SIG-M5 treated with dmso at 0.1 percent for 504 hours (cell line): ENCODE results near the gene RGCC.
"Not testable (repeated sequence)": the region's sequence is repeated elsewhere in the genome, so short reads cannot be mapped to it uniquely, and the experiment has no call there.

Source experiments
- DNase-seq: peaks from one replicate; lab custom pipeline; 2025; ENCODE audit not compliant: unreplicated experiment; lab: John Stamatoyannopoulos, UW

Gene RGCC

GRCh38 chr13:41456768-41457588 lies at the start of gene RGCC:
Gene RGCC (plus strand): TSS chr13:41457550. CDS start chr13:41457708, 158 bp downstream.
- DNase-seq: peak; percentile 47

GRCh38 chr13:41408121-41408520 lies 49.2 kb upstream of the RGCC start:
- no peak for DNase-seq

- DNase-seq: no peak
These were observed 48.6 kb upstream of the RGCC start for GRCh38 chr13:41408746-41409145.

GRCh38 chr13:41409611-41410010 lies 47.7 kb upstream of the RGCC start:
- no peak for DNase-seq

GRCh38 chr13:41411060-41411459 lies 46.3 kb upstream of the RGCC start:
- no peak for DNase-seq

- DNase-seq: no peak
These were observed 45.8 kb upstream of the RGCC start for GRCh38 chr13:41411522-41411921.

- DNase-seq: no peak
These were observed 43.5 kb upstream of the RGCC start for GRCh38 chr13:41413872-41414271.

GRCh38 chr13:41416276-41416675 lies 41.1 kb upstream of the RGCC start:
- no peak for DNase-seq

- no peak for DNase-seq
These were observed 39.3 kb upstream of the RGCC start for GRCh38 chr13:41418027-41418426.

GRCh38 chr13:41418731-41419130 lies 38.6 kb upstream of the RGCC start:
- no peak for DNase-seq

GRCh38 chr13:41419206-41419605 lies 38.1 kb upstream of the RGCC start:
- DNase-seq: no peak

GRCh38 chr13:41420146-41420545 lies 37.2 kb upstream of the RGCC start:
- no peak for DNase-seq

GRCh38 chr13:41421330-41421729 lies 36.0 kb upstream of the RGCC start:
- DNase-seq: not testable (repeated sequence)

GRCh38 chr13:41421983-41422382 lies 35.4 kb upstream of the RGCC start:
- not testable (repeated sequence) for DNase-seq

GRCh38 chr13:41423259-41423658 lies 34.1 kb upstream of the RGCC start:
- not testable (repeated sequence) for DNase-seq

GRCh38 chr13:41424675-41425074 lies 32.7 kb upstream of the RGCC start:
- not testable (repeated sequence) for DNase-seq

GRCh38 chr13:41426047-41426446 lies 31.3 kb upstream of the RGCC start:
- DNase-seq: no peak

- no peak for DNase-seq
These were observed 29.7 kb upstream of the RGCC start for GRCh38 chr13:41427666-41428065.

GRCh38 chr13:41428155-41428554 lies 29.2 kb upstream of the RGCC start:
- DNase-seq: no peak

- not testable (repeated sequence) for DNase-seq
These were observed 23.3 kb upstream of the RGCC start for GRCh38 chr13:41434030-41434429.

GRCh38 chr13:41434831-41435520 lies 22.4 kb upstream of the RGCC start:
- DNase-seq: no peak

GRCh38 chr13:41443969-41444368 lies 13.4 kb upstream of the RGCC start:
- no peak for DNase-seq
